Measurements from ENCODE around the gene CELF4. TPM values are rescaled to one million over a fixed set of nuclear protein-coding genes. Genes with fewer than 3 reads are reported as not detected.

CELF4 gene
- total RNA-seq, 1 experiment from 2014 or later, result 0.11 TPM

GRCh38 chr18:37277804-37278203 lies 287.8 kb downstream of the CELF4 start:
- Mint-ChIP-seq H3K4me3 (ENCODE audit: unreplicated experiment) (no peak overlapping the region), H3K36me3 (ENCODE audit: insufficient read depth, unreplicated experiment) (no peaks in the 10 kb centered on the region), H3K27ac (ENCODE audit: unreplicated experiment) (no peak overlapping the region), H3K9me3 (ENCODE audit: unreplicated experiment) (no peaks in the 10 kb centered on the region), H3K4me1 (ENCODE audit: low read depth, unreplicated experiment) (no peaks in the 10 kb centered on the region), H3K27me3 (ENCODE audit: insufficient read depth, unreplicated experiment) (peaks cover 4% of the 10 kb centered on the region)
- H3K9me3 ChIP-seq, result no peaks in the 10 kb centered on the region
- ChIA-PET CTCF (no interaction called here), POLR2A (no interaction called here)
- no peaks in the 10 kb centered on the region for H3K36me3 ChIP-seq (ENCODE audit: control insufficient read depth, insufficient read depth, low read length)
- no peaks in the 10 kb centered on the region for H3K4me1 ChIP-seq
- H3K4me3 ChIP-seq (ENCODE audit: low read depth, low read length), result no peak overlapping the region
- H3K27me3 ChIP-seq (replicated peaks; ENCODE audit: control insufficient read depth, insufficient read depth, low read length), result no peaks in the 10 kb centered on the region
- intact Hi-C loops (cut with micrococcal nuclease; ENCODE audit: unreplicated experiment), result no loop called here
- no peak for DNase-seq
- no peak for TF ChIP-seq CTCF (IDR thresholded peaks at IDR 0.05; ENCODE audit: insufficient read depth in 1 of 2, low read depth in 1 of 2, low read length in 1 of 2, severe bottlenecking in 1 of 2, unreplicated experiment in 1 of 2)
- no TSS peak for BruUV-seq (replicated peaks)

GRCh38 chr18:37276111-37276890 lies 289.3 kb downstream of the CELF4 start:
- H3K4me1 ChIP-seq, result no peaks in the 10 kb centered on the region
- Mint-ChIP-seq H3K4me1 (ENCODE audit: low read depth, unreplicated experiment) (no peaks in the 10 kb centered on the region), H3K27me3 (ENCODE audit: insufficient read depth, unreplicated experiment) (peaks cover 4% of the 10 kb centered on the region), H3K9me3 (ENCODE audit: unreplicated experiment) (no peaks in the 10 kb centered on the region), H3K4me3 (ENCODE audit: unreplicated experiment) (no peak overlapping the region), H3K27ac (ENCODE audit: unreplicated experiment) (no peak overlapping the region), H3K36me3 (ENCODE audit: insufficient read depth, unreplicated experiment) (no peaks in the 10 kb centered on the region)
- DNase-seq, result no peak
- CTCF ChIA-PET, result no interaction called here
- POLR2A ChIA-PET, result no interaction called here
- no peaks in the 10 kb centered on the region for H3K9me3 ChIP-seq
- intact Hi-C loops (cut with micrococcal nuclease; ENCODE audit: unreplicated experiment), result no loop called here
- H3K4me3 ChIP-seq (ENCODE audit: low read depth, low read length), result no peak overlapping the region
- H3K36me3 ChIP-seq (ENCODE audit: control insufficient read depth, insufficient read depth, low read length), result no peaks in the 10 kb centered on the region
- BruUV-seq (replicated peaks), result no TSS peak
- no peak for TF ChIP-seq CTCF (IDR thresholded peaks at IDR 0.05; ENCODE audit: insufficient read depth in 1 of 2, low read depth in 1 of 2, low read length in 1 of 2, severe bottlenecking in 1 of 2, unreplicated experiment in 1 of 2)
- no peaks in the 10 kb centered on the region for H3K27me3 ChIP-seq (replicated peaks; ENCODE audit: control insufficient read depth, insufficient read depth, low read length)

- ChIA-PET CTCF (no interaction called here), POLR2A (no interaction called here)
- H3K27ac Mint-ChIP-seq (ENCODE audit: unreplicated experiment), result no peak overlapping the region
- H3K4me1 Mint-ChIP-seq (ENCODE audit: low read depth, unreplicated experiment), result no peaks in the 10 kb centered on the region
- Histone ChIP-seq H3K4me1 (no peaks in the 10 kb centered on the region), H3K27me3 (replicated peaks; ENCODE audit: control insufficient read depth, insufficient read depth, low read length) (no peaks in the 10 kb centered on the region), H3K4me3 (ENCODE audit: low read depth, low read length) (no peak overlapping the region), H3K36me3 (ENCODE audit: control insufficient read depth, insufficient read depth, low read length) (no peaks in the 10 kb centered on the region), H3K9me3 (no peaks in the 10 kb centered on the region)
- no peak for TF ChIP-seq CTCF (IDR thresholded peaks at IDR 0.05; ENCODE audit: insufficient read depth in 1 of 2, low read depth in 1 of 2, low read length in 1 of 2, severe bottlenecking in 1 of 2, unreplicated experiment in 1 of 2)
- no peak for DNase-seq
- H3K27me3 Mint-ChIP-seq (ENCODE audit: insufficient read depth, unreplicated experiment), result peaks cover 4% of the 10 kb centered on the region
- BruUV-seq (replicated peaks), result no TSS peak
- no peak overlapping the region for H3K4me3 Mint-ChIP-seq (ENCODE audit: unreplicated experiment)
- intact Hi-C loops (cut with micrococcal nuclease; ENCODE audit: unreplicated experiment), result no loop called here
- H3K9me3 Mint-ChIP-seq (ENCODE audit: unreplicated experiment), result no peaks in the 10 kb centered on the region
- H3K36me3 Mint-ChIP-seq (ENCODE audit: insufficient read depth, unreplicated experiment), result no peaks in the 10 kb centered on the region
These were observed 290.3 kb downstream of the CELF4 start for GRCh38 chr18:37275237-37275741.
